NOMO-1 (cell line): Measurements from ENCODE around the gene NRXN3.

Experiments used
- DNase-seq, 2 experiments: peaks; one replicate each; lab custom pipeline; 2025; ENCODE audit not compliant: unreplicated experiment in 2 of 2; lab: John Stamatoyannopoulos, UW

NRXN3 gene

GRCh38 chr14:78316786-78317185, 146.6 kb downstream of the NRXN3 start:
- DNase-seq: no peak

- DNase-seq: no peak
These were observed 149.2 kb downstream of the NRXN3 start for GRCh38 chr14:78319406-78319805.

GRCh38 chr14:78319887-78320635, 149.9 kb downstream of the NRXN3 start:
- DNase-seq: no peak

GRCh38 chr14:78324353-78324752, 154.2 kb downstream of the NRXN3 start:
- DNase-seq: no peak

GRCh38 chr14:78325911-78326310, 155.7 kb downstream of the NRXN3 start:
- no peak for DNase-seq

GRCh38 chr14:78327426-78328221, 157.5 kb downstream of the NRXN3 start:
- no peak for DNase-seq

GRCh38 chr14:78329371-78329770, 159.2 kb downstream of the NRXN3 start:
- DNase-seq: no peak

GRCh38 chr14:78335531-78335930, 165.4 kb downstream of the NRXN3 start:
- DNase-seq: peak in 1 of 2 experiments; percentile 4

- no peak for DNase-seq
These were observed 170.1 kb downstream of the NRXN3 start for GRCh38 chr14:78340250-78340649.

- DNase-seq: no peak
These were observed 171.7 kb downstream of the NRXN3 start for GRCh38 chr14:78341827-78342389.

- DNase-seq: no peak
These were observed 172.7 kb downstream of the NRXN3 start for GRCh38 chr14:78342879-78343278.

- no peak for DNase-seq
These were observed 174.1 kb downstream of the NRXN3 start for GRCh38 chr14:78344290-78344689.

- DNase-seq: no peak
These were observed 175.1 kb downstream of the NRXN3 start for GRCh38 chr14:78345131-78345744.

GRCh38 chr14:78346747-78347146, 176.6 kb downstream of the NRXN3 start:
- no peak for DNase-seq

- no peak for DNase-seq
These were observed 184.9 kb downstream of the NRXN3 start for GRCh38 chr14:78355109-78355508.

- DNase-seq: no peak
These were observed 186.2 kb downstream of the NRXN3 start for GRCh38 chr14:78356391-78356790.

GRCh38 chr14:78358591-78358990, 188.4 kb downstream of the NRXN3 start:
- no peak for DNase-seq

- no peak for DNase-seq
These were observed 189.4 kb downstream of the NRXN3 start for GRCh38 chr14:78359581-78359980.

- no peak for DNase-seq
These were observed 192.8 kb downstream of the NRXN3 start for GRCh38 chr14:78363008-78363407.

GRCh38 chr14:78367355-78367754, 197.2 kb downstream of the NRXN3 start:
- DNase-seq: no peak

- no peak for DNase-seq
These were observed 212.9 kb downstream of the NRXN3 start for GRCh38 chr14:78383060-78383459.
